COLO829 (cell line): ENCODE results near the gene RAB12.

Experiments
- DNase-seq: peaks from one replicate; pipeline ENCODE4 v3.0.0; 2012; ENCODE audit warnings: low spot score

RAB12 gene

GRCh38 chr18:8685141-8685913 lies 76.1 kb downstream of the RAB12 start:
- peak; percentile 78 for DNase-seq

GRCh38 chr18:8685914-8686216 lies 76.6 kb downstream of the RAB12 start:
- no peak for DNase-seq

GRCh38 chr18:8686611-8687010 lies 77.4 kb downstream of the RAB12 start:
- no peak for DNase-seq

GRCh38 chr18:8688216-8688800 lies 79.1 kb downstream of the RAB12 start:
- no peak for DNase-seq

- DNase-seq, result no peak
These were observed 79.6 kb downstream of the RAB12 start for GRCh38 chr18:8688816-8689215.
